ENCODE data around the gene CYB561D2. TPM values are rescaled to one million over a fixed set of nuclear protein-coding genes. Genes with fewer than 3 reads are reported as not detected.

The CYB561D2 gene
- total RNA-seq, 2 donors from 2014 or later, result 22.5 to 29.4 TPM

- H3K9me3 ChIP-seq, result no peaks in the 10 kb centered on the region
- no peak for DNase-seq (ENCODE audit: low spot score)
- TF ChIP-seq, protein P1, sequence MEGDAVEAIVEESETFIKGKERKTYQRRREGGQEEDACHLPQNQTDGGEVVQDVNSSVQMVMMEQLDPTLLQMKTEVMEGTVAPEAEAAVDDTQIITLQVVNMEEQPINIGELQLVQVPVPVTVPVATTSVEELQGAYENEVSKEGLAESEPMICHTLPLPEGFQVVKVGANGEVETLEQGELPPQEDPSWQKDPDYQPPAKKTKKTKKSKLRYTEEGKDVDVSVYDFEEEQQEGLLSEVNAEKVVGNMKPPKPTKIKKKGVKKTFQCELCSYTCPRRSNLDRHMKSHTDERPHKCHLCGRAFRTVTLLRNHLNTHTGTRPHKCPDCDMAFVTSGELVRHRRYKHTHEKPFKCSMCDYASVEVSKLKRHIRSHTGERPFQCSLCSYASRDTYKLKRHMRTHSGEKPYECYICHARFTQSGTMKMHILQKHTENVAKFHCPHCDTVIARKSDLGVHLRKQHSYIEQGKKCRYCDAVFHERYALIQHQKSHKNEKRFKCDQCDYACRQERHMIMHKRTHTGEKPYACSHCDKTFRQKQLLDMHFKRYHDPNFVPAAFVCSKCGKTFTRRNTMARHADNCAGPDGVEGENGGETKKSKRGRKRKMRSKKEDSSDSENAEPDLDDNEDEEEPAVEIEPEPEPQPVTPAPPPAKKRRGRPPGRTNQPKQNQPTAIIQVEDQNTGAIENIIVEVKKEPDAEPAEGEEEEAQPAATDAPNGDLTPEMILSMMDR (IDR thresholded peaks at IDR 0.05), result peak; percentile 79
- no peak overlapping the region for H3K4me3 ChIP-seq
- peak overlapping the region in 1 of 2 donors; percentile 8 for H3K27ac ChIP-seq
- H3K27me3 ChIP-seq (replicated peaks; ENCODE audit: insufficient read depth), result no peaks in the 10 kb centered on the region
- H3K4me1 ChIP-seq (ENCODE audit: control insufficient read depth in 1 of 2, low read depth in 2 of 2), result peaks cover 29 to 43% of the 10 kb centered on the region in 2 donors
- H3K36me3 ChIP-seq, result peaks cover 9% of the 10 kb centered on the region
- ATAC-seq (ENCODE audit: insufficient number of reproducible peaks, low FRiP score, low read depth), result no peak
Observed at GRCh38 chr3:50324351-50325112, 26.1 kb upstream of the CYB561D2 start.

GRCh38 chr3:50325113-50325480, 25.6 kb upstream of the CYB561D2 start:
- H3K27ac ChIP-seq, result no peak overlapping the region
- DNase-seq (ENCODE audit: low spot score) (no peak), ATAC-seq (ENCODE audit: insufficient number of reproducible peaks, low FRiP score, low read depth) (no peak)
- H3K4me1 ChIP-seq (ENCODE audit: control insufficient read depth in 1 of 2, low read depth in 2 of 2), result peaks cover 24 to 37% of the 10 kb centered on the region in 2 donors
- no peaks in the 10 kb centered on the region for H3K27me3 ChIP-seq (replicated peaks; ENCODE audit: insufficient read depth)
- peaks cover 14% of the 10 kb centered on the region for H3K36me3 ChIP-seq
- no peak overlapping the region for H3K4me3 ChIP-seq
- H3K9me3 ChIP-seq, result no peaks in the 10 kb centered on the region
- TF ChIP-seq, protein P1 (IDR thresholded peaks at IDR 0.05), result no peak

- H3K4me1 ChIP-seq (ENCODE audit: control insufficient read depth in 1 of 2, low read depth in 2 of 2), result peaks cover 19 to 31% of the 10 kb centered on the region in 2 donors
- TF ChIP-seq, protein P1 (IDR thresholded peaks at IDR 0.05), result no peak
- H3K4me3 ChIP-seq, result no peak overlapping the region
- no peaks in the 10 kb centered on the region for H3K9me3 ChIP-seq
- no peak overlapping the region for H3K27ac ChIP-seq
- ATAC-seq (ENCODE audit: insufficient number of reproducible peaks, low FRiP score, low read depth) (no peak), DNase-seq (ENCODE audit: low spot score) (no peak)
- H3K36me3 ChIP-seq, result peaks cover 20% of the 10 kb centered on the region
- H3K27me3 ChIP-seq (replicated peaks; ENCODE audit: insufficient read depth), result no peaks in the 10 kb centered on the region
Observed at GRCh38 chr3:50325497-50326181, 25.0 kb upstream of the CYB561D2 start.

DNA sequence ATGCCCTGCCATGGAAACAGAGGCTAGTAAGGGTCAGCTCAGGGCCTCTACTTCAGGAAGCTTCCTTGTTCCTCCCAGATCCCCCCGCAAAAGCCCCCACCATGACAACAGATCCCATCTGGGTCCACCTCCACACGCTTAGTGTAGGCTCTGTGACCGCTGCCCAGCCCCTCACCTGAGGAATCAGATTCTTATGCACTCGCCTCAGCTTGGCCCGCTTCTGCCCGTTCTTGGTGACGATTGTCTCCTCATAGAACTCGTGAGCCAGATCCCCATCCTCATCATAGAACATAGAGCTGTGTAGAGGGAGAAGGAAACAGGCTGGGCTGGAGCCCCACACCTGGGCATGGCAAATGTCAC, 24.5 kb upstream of the CYB561D2 start:
- ATAC-seq (ENCODE audit: insufficient number of reproducible peaks, low FRiP score, low read depth) (no peak), DNase-seq (ENCODE audit: low spot score) (no peak)
- H3K27ac ChIP-seq, result no peak overlapping the region
- H3K27me3 ChIP-seq (replicated peaks; ENCODE audit: insufficient read depth), result no peaks in the 10 kb centered on the region
- TF ChIP-seq, protein P1 (IDR thresholded peaks at IDR 0.05), result no peak
- peaks cover 25% of the 10 kb centered on the region for H3K36me3 ChIP-seq
- H3K4me1 ChIP-seq (ENCODE audit: control insufficient read depth in 1 of 2, low read depth in 2 of 2), result peaks cover 19 to 30% of the 10 kb centered on the region in 2 donors
- H3K9me3 ChIP-seq, result no peaks in the 10 kb centered on the region
- H3K4me3 ChIP-seq, result no peak overlapping the region

DNA sequence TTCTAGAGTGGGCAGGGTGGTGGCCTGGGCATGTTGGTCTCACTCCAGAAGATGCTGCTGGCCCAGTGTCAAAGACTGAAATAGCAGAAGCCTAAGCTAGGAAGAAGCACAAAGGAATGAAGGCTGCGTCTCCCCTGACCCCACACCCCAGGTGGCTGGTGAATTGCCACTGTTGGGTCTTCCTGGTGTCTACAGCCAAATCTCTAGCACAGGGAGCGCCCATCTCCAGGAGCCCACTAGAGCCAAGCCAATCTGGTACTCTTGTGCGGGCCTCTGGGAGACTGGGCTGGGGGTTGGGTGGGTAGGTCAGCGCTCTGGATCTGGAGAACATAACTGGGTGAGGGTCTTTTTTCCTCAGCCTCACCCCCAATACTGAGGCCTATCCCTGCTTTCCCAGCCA, 23.5 kb upstream of the CYB561D2 start:
- ATAC-seq (ENCODE audit: insufficient number of reproducible peaks, low FRiP score, low read depth), result no peak

More for the DNA sequence above, 23.5 kb upstream of the CYB561D2 start:
- no peak for DNase-seq (ENCODE audit: low spot score)
- no peaks in the 10 kb centered on the region for H3K9me3 ChIP-seq
- no peaks in the 10 kb centered on the region for H3K27me3 ChIP-seq (replicated peaks; ENCODE audit: insufficient read depth)
- TF ChIP-seq, protein P1 (IDR thresholded peaks at IDR 0.05), result no peak
- H3K4me1 ChIP-seq (ENCODE audit: control insufficient read depth in 1 of 2, low read depth in 2 of 2), result peaks cover 17 to 26% of the 10 kb centered on the region in 2 donors
- H3K4me3 ChIP-seq, result peak overlapping the region; percentile 90
- H3K36me3 ChIP-seq, result peaks cover 35% of the 10 kb centered on the region
- peak overlapping the region in 1 of 2 donors; percentile 65 for H3K27ac ChIP-seq

Data from thoracic aorta (tissue), 2 donors.